Prostate gland (tissue), 2 donors: Measurements from ENCODE around the gene RASSF8.

Experiments used
- POLR2A ChIP-seq: fragments of 450-650 bp; IDR thresholded peaks from one replicate; pipeline ENCODE4 v1.6.1; 2016; ENCODE audit warnings: antibody characterized with exemption, mild to moderate bottlenecking
- POLR2AphosphoS5 ChIP-seq: sonication (generic); formaldehyde crosslinking; IDR thresholded peaks from one replicate; pipeline ENCODE4 v1.6.1; 2017; ENCODE audit warnings: antibody characterized with exemption
- TF ChIP-seq, protein P1 (sequence below), 4 experiments: fragments of 200-600 bp in 2 of 4; fragments of 450-650 bp in 2 of 4; sonication (generic) in 2 of 4; IDR thresholded peaks; 1 replicate in 3 of 4; 2 replicates in 1 of 4; pipeline ENCODE4 v1.5.1; 2016 to 2019; ENCODE audit warnings: antibody characterized with exemption in 4 of 4, mild to moderate bottlenecking in 2 of 4, moderate library complexity in 2 of 4

DNA sequence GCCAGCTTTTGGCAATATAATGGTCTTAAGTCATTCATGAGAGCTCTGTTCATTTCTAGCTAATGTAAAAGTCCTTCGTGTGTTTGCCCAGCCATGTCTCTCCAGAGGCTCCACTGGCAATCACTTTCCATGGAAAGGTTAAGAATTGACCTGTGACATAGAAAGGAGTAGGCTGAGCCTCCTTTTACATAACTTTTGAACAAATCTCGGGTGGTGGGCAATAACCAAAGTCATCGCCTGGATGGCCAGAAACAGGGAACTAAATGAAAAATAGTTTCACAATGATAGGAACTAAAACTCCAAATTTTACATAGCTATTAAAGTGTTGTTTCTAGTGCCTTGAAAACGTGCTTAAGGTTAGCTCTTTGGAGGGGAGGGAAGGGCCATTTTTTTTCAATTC is 159.8 kb downstream of the RASSF8 start:
- TF ChIP-seq, protein P1, sequence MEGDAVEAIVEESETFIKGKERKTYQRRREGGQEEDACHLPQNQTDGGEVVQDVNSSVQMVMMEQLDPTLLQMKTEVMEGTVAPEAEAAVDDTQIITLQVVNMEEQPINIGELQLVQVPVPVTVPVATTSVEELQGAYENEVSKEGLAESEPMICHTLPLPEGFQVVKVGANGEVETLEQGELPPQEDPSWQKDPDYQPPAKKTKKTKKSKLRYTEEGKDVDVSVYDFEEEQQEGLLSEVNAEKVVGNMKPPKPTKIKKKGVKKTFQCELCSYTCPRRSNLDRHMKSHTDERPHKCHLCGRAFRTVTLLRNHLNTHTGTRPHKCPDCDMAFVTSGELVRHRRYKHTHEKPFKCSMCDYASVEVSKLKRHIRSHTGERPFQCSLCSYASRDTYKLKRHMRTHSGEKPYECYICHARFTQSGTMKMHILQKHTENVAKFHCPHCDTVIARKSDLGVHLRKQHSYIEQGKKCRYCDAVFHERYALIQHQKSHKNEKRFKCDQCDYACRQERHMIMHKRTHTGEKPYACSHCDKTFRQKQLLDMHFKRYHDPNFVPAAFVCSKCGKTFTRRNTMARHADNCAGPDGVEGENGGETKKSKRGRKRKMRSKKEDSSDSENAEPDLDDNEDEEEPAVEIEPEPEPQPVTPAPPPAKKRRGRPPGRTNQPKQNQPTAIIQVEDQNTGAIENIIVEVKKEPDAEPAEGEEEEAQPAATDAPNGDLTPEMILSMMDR (IDR thresholded peaks at IDR 0.05): no peak
- TF ChIP-seq POLR2A (no peak), POLR2AphosphoS5 (no peak)
